Kidney epithelial cell (primary cell): Measurements from ENCODE around the gene CPB2. TPM values are rescaled to one million over a fixed set of nuclear protein-coding genes. Genes with fewer than 3 reads are reported as not detected.

Experiments
- DNase-seq: peaks from one replicate; pipeline ENCODE4 v3.0.0-alpha.2; 2010; ENCODE audit warnings: low read depth
- H3K27me3 ChIP-seq: 2 replicates; pipeline ENCODE4 v1.6.0; 2011; ENCODE audit warnings: low read length; ENCODE audit not compliant: control insufficient read depth, insufficient read depth
- H3K36me3 ChIP-seq: 2 replicates; pipeline ENCODE4 v1.5.1; 2011; ENCODE audit warnings: low read length; ENCODE audit not compliant: control insufficient read depth, insufficient read depth
- H3K4me3 ChIP-seq: 2 replicates; pipeline ENCODE4 v1.5.1; 2011; ENCODE audit warnings: low read depth, mild to moderate bottlenecking, control low read depth, low read length
- CTCF ChIP-seq: IDR thresholded peaks from 2 replicates; pipeline ENCODE4 v1.5.1; 2011; ENCODE audit warnings: mild to moderate bottlenecking, moderate library complexity, low read length, control low read depth, inconsistent platforms; ENCODE audit not compliant: insufficient read depth, poor library complexity, severe bottlenecking
- total RNA-seq: library from RNA; depleted of rRNA; stranded (reverse); fragments of >200 nt; gene quantifications from 2 replicates; pipeline ENCODE4 v1.2.3, GENCODE V29; 2015

CPB2 gene
- total RNA-seq, 1 donor from 2014 or later, result not detected

- DNase-seq, result no peak
- no peak for TF ChIP-seq CTCF
- H3K4me3 ChIP-seq, result no peak overlapping the region
These were observed 32.9 kb upstream of the CPB2 start for GRCh38 chr13:46137627-46138317.

GRCh38 chr13:46136688-46137087, 31.9 kb upstream of the CPB2 start:
- Histone ChIP-seq H3K27me3 (no peaks in the 10 kb centered on the region), H3K36me3 (no peaks in the 10 kb centered on the region), H3K4me3 (no peak overlapping the region)
- TF ChIP-seq CTCF, result no peak
- no peak for DNase-seq

More at GRCh38 chr13:46137627-46138317, 32.9 kb upstream of the CPB2 start:
- Histone ChIP-seq H3K27me3 (no peaks in the 10 kb centered on the region), H3K36me3 (no peaks in the 10 kb centered on the region)

- Histone ChIP-seq H3K36me3 (no peaks in the 10 kb centered on the region), H3K4me3 (no peak overlapping the region), H3K27me3 (no peaks in the 10 kb centered on the region)
- TF ChIP-seq CTCF, result no peak
- DNase-seq, result peak; percentile 48
These were observed 30.2 kb upstream of the CPB2 start for GRCh38 chr13:46134961-46135522.

- Histone ChIP-seq H3K4me3 (no peak overlapping the region), H3K36me3 (no peaks in the 10 kb centered on the region), H3K27me3 (no peaks in the 10 kb centered on the region)
- no peak for DNase-seq
- TF ChIP-seq CTCF, result no peak
These were observed 29.7 kb upstream of the CPB2 start for GRCh38 chr13:46134494-46134893.

- Histone ChIP-seq H3K27me3 (no peaks in the 10 kb centered on the region), H3K36me3 (no peaks in the 10 kb centered on the region), H3K4me3 (no peak overlapping the region)
- DNase-seq, result no peak
- no peak for TF ChIP-seq CTCF
These were observed 27.3 kb upstream of the CPB2 start for GRCh38 chr13:46132109-46132508.

- Histone ChIP-seq H3K27me3 (no peaks in the 10 kb centered on the region), H3K36me3 (no peaks in the 10 kb centered on the region), H3K4me3 (no peak overlapping the region)
- DNase-seq, result no peak
- no peak for TF ChIP-seq CTCF
These were observed 26.9 kb upstream of the CPB2 start for GRCh38 chr13:46131705-46132104.
